HepG2 (cell line): ENCODE measurements around the gene CEP19. TPM values are rescaled to one million over a fixed set of nuclear protein-coding genes. Genes with fewer than 3 reads are reported as not detected.

Experiments
- ATAC-seq: fragments of 200-7000 bp; cut with Tn5 transposase; 3 replicates; pipeline ENCODE4 v1.9.1; 2020; ENCODE audit warnings: mild to moderate bottlenecking, moderate library complexity
- BruUV-seq: library from RNA; stranded (reverse); fragments of 400-500 nt; replicated peaks from 2 replicates; lab custom pipeline; 2021; lab: Mats Ljungman, UMichigan
- CTCF ChIA-PET: fragments of 300-600 bp; formaldehyde crosslinking; extraction: SDS; loops from one replicate; lab custom pipeline; 2021; ENCODE audit warnings: low total read pairs, inconsistent platforms, low intra/inter-chr PET ratio; lab: Yijun Ruan, JAX
- POLR2A ChIA-PET: fragments of 350-600 bp; sonication (Branson Sonifier 250); formaldehyde crosslinking; loops from one replicate; lab custom pipeline; 2020; ENCODE audit warnings: antibody characterized with exemption, inconsistent platforms; lab: Yijun Ruan, JAX
- DNase-seq: peaks from one replicate; pipeline ENCODE4 v3.0.0-alpha.2; 2015; ENCODE audit warnings: low spot score
- FAIRE-seq: peaks from 3 replicates; lab custom pipeline; 2011; peaks lifted over from hg19 to GRCh38; lab: Jason Lieb, UNC
- H2AFZ ChIP-seq: one replicate; pipeline ENCODE4 v1.6.1; 2011; ENCODE audit warnings: low read length, inconsistent platforms
- H3K27ac ChIP-seq: fragments of 300-600 bp; 3 replicates; pipeline ENCODE4 v1.8.0; 2011; ENCODE audit warnings: mixed run types, mild to moderate bottlenecking, mixed read lengths, low read length, inconsistent platforms; ENCODE audit not compliant: insufficient read depth; ENCODE audit errors: extremely low read length
- H3K27me3 ChIP-seq, 2 experiments: fragments of 200-600 bp in 1 of 2; 2 replicates in 1 of 2; 3 replicates in 1 of 2; pipeline versions ENCODE4 v1.6.0 to v1.8.0; 2011; ENCODE audit warnings: low read length in 2 of 2, mild to moderate bottlenecking in 2 of 2, moderate library complexity in 2 of 2, inconsistent platforms in 1 of 2; ENCODE audit not compliant: insufficient read depth in 2 of 2, control insufficient read depth in 1 of 2
- H3K36me3 ChIP-seq, 2 experiments: fragments of 200-600 bp in 1 of 2; replicated peaks in 1 of 2; 2 replicates in 1 of 2; 3 replicates in 1 of 2; pipeline versions ENCODE4 v1.5.1 to v1.8.0; 2011; ENCODE audit warnings: low read length in 2 of 2, inconsistent platforms in 1 of 2; ENCODE audit not compliant: insufficient read depth in 2 of 2, control insufficient read depth in 1 of 2
- H3K4me1 ChIP-seq: 2 replicates; pipeline ENCODE4 v1.5.1; 2012; ENCODE audit warnings: low read length, inconsistent platforms; ENCODE audit not compliant: insufficient read depth
- H3K4me2 ChIP-seq: 2 replicates; pipeline ENCODE4 v1.6.0; 2011; ENCODE audit warnings: low read depth, low read length, inconsistent platforms
- H3K4me3 ChIP-seq, 3 experiments: fragments of 200-600 bp in 1 of 3; sonication (generic), shearing (Covaris generic) in 1 of 3; replicated peaks in 1 of 3; 2 replicates each; pipeline ENCODE4 v1.5.1; 2011 to 2016; ENCODE audit warnings: low read length in 3 of 3, inconsistent platforms in 2 of 3, low read depth in 2 of 3, mild to moderate bottlenecking in 2 of 3, control low read depth in 1 of 3, mixed read lengths in 1 of 3; ENCODE audit not compliant: insufficient read depth in 1 of 3
- H3K79me2 ChIP-seq: one replicate; pipeline ENCODE4 v1.6.1; 2011; ENCODE audit warnings: low read length, inconsistent platforms; ENCODE audit not compliant: insufficient read depth
- H3K9ac ChIP-seq: 2 replicates; pipeline ENCODE4 v1.6.0; 2011; ENCODE audit warnings: mild to moderate bottlenecking, low read depth, low read length, inconsistent platforms; ENCODE audit not compliant: insufficient read depth
- H3K9me3 ChIP-seq: 2 replicates; pipeline ENCODE4 v1.5.1; 2012; ENCODE audit warnings: mild to moderate bottlenecking, low read length
- H4K20me1 ChIP-seq: 2 replicates; pipeline ENCODE4 v1.6.0; 2011; ENCODE audit warnings: inconsistent platforms, mild to moderate bottlenecking, low read length, moderate library complexity; ENCODE audit not compliant: insufficient read depth
- ARNT2 ChIP-seq: sonication (generic); formaldehyde crosslinking; IDR thresholded peaks from 2 replicates; pipeline ENCODE4 v1.8.0; 2022; ENCODE audit warnings: mild to moderate bottlenecking, low read depth, missing genetic modification reagents, moderate library complexity
- EEA1 ChIP-seq: sonication (generic); formaldehyde crosslinking; IDR thresholded peaks from 2 replicates; pipeline ENCODE4 v1.5.1; 2020; ENCODE audit warnings: mild to moderate bottlenecking, missing genetic modification reagents, borderline replicate concordance
- EHMT2 ChIP-seq: fragments of 200-600 bp; sonication (generic); IDR thresholded peaks from 2 replicates; pipeline ENCODE4 v1.7.0; 2017; ENCODE audit warnings: antibody characterized with exemption, low read depth, low read length, borderline replicate concordance
- FLYWCH1 ChIP-seq: sonication (generic); formaldehyde crosslinking; IDR thresholded peaks from 2 replicates; pipeline ENCODE4 v1.8.1; 2023; ENCODE audit warnings: mild to moderate bottlenecking, missing genetic modification reagents
- GABPB1 ChIP-seq: IDR thresholded peaks from 2 replicates; pipeline ENCODE4 v1.6.1; 2016; ENCODE audit warnings: mild to moderate bottlenecking, missing genetic modification reagents, moderate library complexity, missing compliant biosample characterization
- GLI4 ChIP-seq: sonication (generic); formaldehyde crosslinking; IDR thresholded peaks from 2 replicates; pipeline ENCODE4 v1.5.1; 2020; ENCODE audit warnings: missing genetic modification reagents, mild to moderate bottlenecking, moderate library complexity, borderline replicate concordance
- HMG20A ChIP-seq: IDR thresholded peaks from 2 replicates; pipeline ENCODE4 v1.6.1; 2016; ENCODE audit warnings: borderline replicate concordance
- MAFK ChIP-seq, 2 experiments: IDR thresholded peaks in 1 of 2; conservative IDR thresholded peaks in 1 of 2; 2 replicates each; pipeline ENCODE4 v1.6.1; 2011; ENCODE audit warnings: improper control_type of control experiment in 2 of 2, low read length in 2 of 2
- MEIS1 ChIP-seq: sonication (generic); formaldehyde crosslinking; IDR thresholded peaks from 2 replicates; pipeline ENCODE4 v1.9.0; 2021; ENCODE audit warnings: mild to moderate bottlenecking, missing genetic modification reagents, moderate library complexity, borderline replicate concordance
- ZBTB1 ChIP-seq: sonication (generic); formaldehyde crosslinking; IDR thresholded peaks from 2 replicates; pipeline ENCODE4 v1.4.0; 2020; ENCODE audit warnings: missing genetic modification reagents, borderline replicate concordance
- ZBTB42 ChIP-seq: sonication (generic); formaldehyde crosslinking; IDR thresholded peaks from 2 replicates; pipeline ENCODE4 v1.5.0; 2020; ENCODE audit warnings: mild to moderate bottlenecking, missing genetic modification reagents
- ZNF101 ChIP-seq: sonication (generic); formaldehyde crosslinking; IDR thresholded peaks from 2 replicates; pipeline ENCODE4 v1.4.0; 2020; ENCODE audit warnings: mild to moderate bottlenecking, low read depth, missing genetic modification reagents, borderline replicate concordance
- ZNF12 ChIP-seq: sonication (generic); formaldehyde crosslinking; IDR thresholded peaks from 2 replicates; pipeline ENCODE4 v1.5.0; 2020; ENCODE audit warnings: missing genetic modification reagents
- ZNF430 ChIP-seq: sonication (generic); formaldehyde crosslinking; IDR thresholded peaks from 2 replicates; pipeline ENCODE4 v1.9.0; 2021; ENCODE audit warnings: mild to moderate bottlenecking, missing genetic modification reagents
- WGBS: methylation state at CpG from one replicate; pipeline ENCODE4 v1.1.6; 2017; ENCODE audit warnings: low lambda C conversion rate; 5-methylcytosine and 5-hydroxymethylcytosine counted together
- in situ Hi-C: cut with HindIII; loops from 2 replicates; pipeline ENCODE4 v1.10.0; 2017; ENCODE audit warnings: low pct_unique_long_range_greater_than_20kb; ENCODE audit not compliant: extremely low pct_ligation_motif_present
- intact Hi-C: fragments of 100-400 bp; cut with micrococcal nuclease; formaldehyde crosslinking; loops from one replicate; pipeline ENCODE4 v1.10.0; 2022; ENCODE audit not compliant: unreplicated experiment
- polyA plus RNA-seq, 8 experiments: library from polyadenylated mRNA; depleted of rRNA in 3 of 8; stranded (reverse) in 7 of 8; unstranded in 1 of 8; fragments of >200 nt; fragmentation: Illumina TruSeq in 4 of 8; extraction: Trizol in 4 of 8; gene quantifications; 2 replicates each; pipeline versions ENCODE4 v1.2.1 to v1.2.3, GENCODE V29; 2011 to 2016; ENCODE audit warnings: low read depth in 4 of 8, missing spikeins in 1 of 8, mixed read lengths in 1 of 8; ENCODE audit not compliant: insufficient read depth in 1 of 8
- total RNA-seq, 5 experiments: library from RNA; depleted of rRNA; stranded (reverse); fragments of >200 nt; fragmentation: Illumina TruSeq; extraction: Trizol; gene quantifications; 2 replicates each; pipeline ENCODE4 v1.2.3, GENCODE V29; 2016; ENCODE audit warnings: low read depth in 1 of 5
- TF ChIP-seq, protein P1 (sequence below): sonication (generic); formaldehyde crosslinking; IDR thresholded peaks from 2 replicates; pipeline ENCODE4 v1.4.0; 2020; ENCODE audit warnings: missing genetic modification reagents, mild to moderate bottlenecking, borderline replicate concordance
- TF ChIP-seq, protein P2 (sequence below): sonication (generic); formaldehyde crosslinking; IDR thresholded peaks from 2 replicates; pipeline ENCODE4 v1.4.0; 2020; ENCODE audit warnings: missing genetic modification reagents, low read depth, mild to moderate bottlenecking, borderline replicate concordance
- TF ChIP-seq, protein P3 (sequence below): sonication (generic); formaldehyde crosslinking; IDR thresholded peaks from 2 replicates; pipeline ENCODE4 v1.4.0; 2020; ENCODE audit warnings: mild to moderate bottlenecking, low read depth, missing genetic modification reagents
- TF ChIP-seq, protein P4 (sequence below): sonication (generic); formaldehyde crosslinking; IDR thresholded peaks from 2 replicates; pipeline ENCODE4 v1.8.1; 2023; ENCODE audit warnings: missing genetic modification reagents, inconsistent platforms, borderline replicate concordance

Gene CEP19
- total and polyA plus RNA-seq, 2 of the 13 experiments (the other 11 are each of a cell fraction or from before 2014, with no cell fraction given), result 0.48 to 1.2 TPM

DNA sequence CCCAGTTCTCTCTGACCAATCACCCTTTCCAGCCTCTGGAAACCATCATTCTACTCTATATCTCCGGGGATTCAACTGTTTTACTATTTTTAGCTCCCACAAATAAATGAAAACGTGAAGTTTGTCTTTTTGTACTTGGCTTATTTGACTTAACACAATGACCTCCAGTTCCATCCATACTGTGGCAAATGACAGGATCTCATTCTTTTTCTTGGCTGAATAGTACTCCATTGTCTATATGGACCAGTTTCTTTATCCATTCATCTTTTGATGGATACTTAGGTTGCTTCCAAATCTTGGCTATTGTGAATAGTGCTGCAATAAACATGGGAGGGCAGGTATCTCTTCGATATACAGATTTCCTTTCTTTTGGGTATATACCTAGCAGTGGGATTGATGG is 38.4 kb downstream of the CEP19 start:
- CTCF ChIA-PET, result no interaction called here
- no peak for ATAC-seq
- peaks cover 13% of the 10 kb centered on the region; the same call in 1 of the 2 replicates for H3K4me1 ChIP-seq
- no peak for FAIRE-seq
- intact Hi-C loops, result loop anchor here (5.0 kb wide), 1 partner anchor 574 kb away; no protein-coding TSS in a partner anchor
- in situ Hi-C loops, result no loop called here
- DNase-seq, result no peak
- H3K79me2 ChIP-seq, result no peaks in the 10 kb centered on the region
- H3K4me2 ChIP-seq, result no peak overlapping the region
- WGBS, result 52% methylated on average over 3 of the region's 3 CpGs
- no peak overlapping the region for H3K4me3 ChIP-seq
- no peak overlapping the region for H3K27ac ChIP-seq
- H4K20me1 ChIP-seq, result no peaks in the 10 kb centered on the region
- no peaks in the 10 kb centered on the region for H3K9me3 ChIP-seq
- no peaks in the 10 kb centered on the region for H3K36me3 ChIP-seq
- no TSS peak for BruUV-seq
- H3K9ac ChIP-seq, result no peak overlapping the region
- no peak overlapping the region for H2AFZ ChIP-seq
- H3K27me3 ChIP-seq, result no peaks in the 10 kb centered on the region
- POLR2A ChIA-PET, result no interaction called here
- TF ChIP-seq ZBTB42 (no peak), GABPB1 (CRISPR knock-in tag) (no peak), GLI4 (no peak), EHMT2 (no peak), ZNF430 (CRISPR knock-in tag) (no peak), EEA1 (CRISPR knock-in tag) (no peak), FLYWCH1 (CRISPR knock-in tag) (no peak), MEIS1 (no peak), HMG20A (CRISPR knock-in tag) (no peak), ZNF101 (CRISPR knock-in tag) (no peak), ZNF12 (CRISPR knock-in tag) (no peak), ZBTB1 (CRISPR knock-in tag) (no peak), ARNT2 (CRISPR knock-in tag) (no peak), MAFK (conservative IDR thresholded peaks at IDR 0.05 in 1 of 2, IDR thresholded peaks at IDR 0.05 in 1 of 2; ENCODE audit: low read length in 2 of 2) (no peak)
- TF ChIP-seq, protein P1, sequence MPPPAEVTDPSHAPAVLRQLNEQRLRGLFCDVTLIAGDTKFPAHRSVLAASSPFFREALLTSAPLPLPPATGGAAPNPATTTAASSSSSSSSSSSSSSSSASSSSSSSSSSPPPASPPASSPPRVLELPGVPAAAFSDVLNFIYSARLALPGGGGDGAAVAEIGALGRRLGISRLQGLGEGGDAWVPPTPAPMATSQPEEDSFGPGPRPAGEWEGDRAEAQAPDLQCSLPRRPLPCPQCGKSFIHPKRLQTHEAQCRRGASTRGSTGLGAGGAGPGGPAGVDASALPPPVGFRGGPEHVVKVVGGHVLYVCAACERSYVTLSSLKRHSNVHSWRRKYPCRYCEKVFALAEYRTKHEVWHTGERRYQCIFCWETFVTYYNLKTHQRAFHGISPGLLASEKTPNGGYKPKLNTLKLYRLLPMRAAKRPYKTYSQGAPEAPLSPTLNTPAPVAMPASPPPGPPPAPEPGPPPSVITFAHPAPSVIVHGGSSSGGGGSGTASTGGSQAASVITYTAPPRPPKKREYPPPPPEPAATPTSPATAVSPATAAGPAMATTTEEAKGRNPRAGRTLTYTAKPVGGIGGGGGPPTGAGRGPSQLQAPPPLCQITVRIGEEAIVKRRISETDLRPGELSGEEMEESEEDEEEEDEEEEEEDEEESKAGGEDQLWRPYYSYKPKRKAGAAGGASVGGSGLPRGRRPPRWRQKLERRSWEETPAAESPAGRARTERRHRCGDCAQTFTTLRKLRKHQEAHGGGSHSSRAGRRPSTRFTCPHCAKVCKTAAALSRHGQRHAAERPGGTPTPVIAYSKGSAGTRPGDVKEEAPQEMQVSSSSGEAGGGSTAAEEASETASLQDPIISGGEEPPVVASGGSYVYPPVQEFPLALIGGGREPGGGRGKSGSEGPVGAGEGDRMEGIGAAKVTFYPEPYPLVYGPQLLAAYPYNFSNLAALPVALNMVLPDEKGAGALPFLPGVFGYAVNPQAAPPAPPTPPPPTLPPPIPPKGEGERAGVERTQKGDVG, result no peak
- TF ChIP-seq, protein P2, sequence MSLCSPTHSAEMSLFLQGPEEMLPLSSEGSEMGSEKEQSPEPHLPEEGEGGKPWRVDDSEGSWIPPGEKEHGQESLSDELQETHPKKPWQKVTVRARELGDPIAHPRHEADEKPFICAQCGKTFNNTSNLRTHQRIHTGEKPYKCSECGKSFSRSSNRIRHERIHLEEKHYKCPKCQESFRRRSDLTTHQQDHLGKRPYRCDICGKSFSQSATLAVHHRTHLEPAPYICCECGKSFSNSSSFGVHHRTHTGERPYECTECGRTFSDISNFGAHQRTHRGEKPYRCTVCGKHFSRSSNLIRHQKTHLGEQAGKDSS (CRISPR knock-in tag), result no peak
- TF ChIP-seq, protein P3, sequence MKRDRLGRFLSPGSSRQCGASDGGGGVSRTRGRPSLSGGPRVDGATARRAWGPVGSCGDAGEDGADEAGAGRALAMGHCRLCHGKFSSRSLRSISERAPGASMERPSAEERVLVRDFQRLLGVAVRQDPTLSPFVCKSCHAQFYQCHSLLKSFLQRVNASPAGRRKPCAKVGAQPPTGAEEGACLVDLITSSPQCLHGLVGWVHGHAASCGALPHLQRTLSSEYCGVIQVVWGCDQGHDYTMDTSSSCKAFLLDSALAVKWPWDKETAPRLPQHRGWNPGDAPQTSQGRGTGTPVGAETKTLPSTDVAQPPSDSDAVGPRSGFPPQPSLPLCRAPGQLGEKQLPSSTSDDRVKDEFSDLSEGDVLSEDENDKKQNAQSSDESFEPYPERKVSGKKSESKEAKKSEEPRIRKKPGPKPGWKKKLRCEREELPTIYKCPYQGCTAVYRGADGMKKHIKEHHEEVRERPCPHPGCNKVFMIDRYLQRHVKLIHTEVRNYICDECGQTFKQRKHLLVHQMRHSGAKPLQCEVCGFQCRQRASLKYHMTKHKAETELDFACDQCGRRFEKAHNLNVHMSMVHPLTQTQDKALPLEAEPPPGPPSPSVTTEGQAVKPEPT (CRISPR knock-in tag), result no peak
- TF ChIP-seq, protein P4, sequence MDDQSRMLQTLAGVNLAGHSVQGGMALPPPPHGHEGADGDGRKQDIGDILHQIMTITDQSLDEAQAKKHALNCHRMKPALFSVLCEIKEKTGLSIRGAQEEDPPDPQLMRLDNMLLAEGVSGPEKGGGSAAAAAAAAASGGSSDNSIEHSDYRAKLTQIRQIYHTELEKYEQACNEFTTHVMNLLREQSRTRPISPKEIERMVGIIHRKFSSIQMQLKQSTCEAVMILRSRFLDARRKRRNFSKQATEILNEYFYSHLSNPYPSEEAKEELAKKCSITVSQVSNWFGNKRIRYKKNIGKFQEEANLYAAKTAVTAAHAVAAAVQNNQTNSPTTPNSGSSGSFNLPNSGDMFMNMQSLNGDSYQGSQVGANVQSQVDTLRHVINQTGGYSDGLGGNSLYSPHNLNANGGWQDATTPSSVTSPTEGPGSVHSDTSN (CRISPR knock-in tag), result no peak
